Endodermal cell (in vitro differentiated cells): ENCODE data around the gene NPC2. TPM values are rescaled to one million over a fixed set of nuclear protein-coding genes. Genes with fewer than 3 reads are reported as not detected.

Experiments
- DNase-seq: peaks from one replicate; pipeline ENCODE4 v3.0.0-alpha.2; 2017
- H3K27ac ChIP-seq: 2 replicates; pipeline ENCODE4 v1.5.1; 2013; ENCODE audit warnings: mild to moderate bottlenecking, low read depth, low read length, moderate library complexity
- H3K27me3 ChIP-seq: 2 replicates; pipeline ENCODE4 v1.6.1; 2013; ENCODE audit warnings: mild to moderate bottlenecking, low read length, moderate library complexity; ENCODE audit not compliant: insufficient read depth, control insufficient read depth, poor library complexity, severe bottlenecking
- H3K36me3 ChIP-seq: 2 replicates; pipeline ENCODE4 v1.7.0; 2013; ENCODE audit warnings: mild to moderate bottlenecking, low read length, moderate library complexity; ENCODE audit not compliant: control insufficient read depth, insufficient read depth
- H3K4me1 ChIP-seq: one replicate; pipeline ENCODE4 v1.7.0; 2013; ENCODE audit warnings: low read length; ENCODE audit not compliant: control insufficient read depth, insufficient read depth
- H3K4me3 ChIP-seq: 2 replicates; pipeline ENCODE4 v1.5.1; 2013; ENCODE audit warnings: mild to moderate bottlenecking, low read length, moderate library complexity
- H3K9ac ChIP-seq: 2 replicates; pipeline ENCODE4 v1.6.1; 2013; ENCODE audit warnings: mild to moderate bottlenecking, low read length, moderate library complexity; ENCODE audit not compliant: poor library complexity, severe bottlenecking; ENCODE audit errors: extremely low read depth
- H3K9me3 ChIP-seq: 2 replicates; pipeline ENCODE4 v1.6.1; 2013; ENCODE audit warnings: mild to moderate bottlenecking, low read length, moderate library complexity; ENCODE audit not compliant: control insufficient read depth
- H3K27ac Mint-ChIP-seq: 2 replicates; pipeline ENCODE4 v1.8.0; 2020; ENCODE audit warnings: mixed read lengths
- H3K27me3 Mint-ChIP-seq: 2 replicates; pipeline ENCODE4 v1.8.0; 2021; ENCODE audit warnings: mild to moderate bottlenecking, mixed read lengths; ENCODE audit not compliant: insufficient read depth
- H3K36me3 Mint-ChIP-seq: 2 replicates; pipeline ENCODE4 v1.8.0; 2020; ENCODE audit warnings: low read depth, mixed read lengths
- H3K4me1 Mint-ChIP-seq: 2 replicates; pipeline ENCODE4 v1.8.0; 2020; ENCODE audit warnings: mixed read lengths
- H3K4me3 Mint-ChIP-seq: 2 replicates; pipeline ENCODE4 v1.8.0; 2020; ENCODE audit warnings: mild to moderate bottlenecking, moderate library complexity, mixed read lengths
- H3K9me3 Mint-ChIP-seq: 2 replicates; pipeline ENCODE4 v1.8.0; 2020; ENCODE audit warnings: mild to moderate bottlenecking, mixed read lengths
- CTCF ChIP-seq: fragments of 200-600 bp; sonication (generic); conservative IDR thresholded peaks from 2 replicates; pipeline ENCODE4 v1.5.0; 2021; ENCODE audit warnings: antibody characterized with exemption, mild to moderate bottlenecking
- WGBS, 2 experiments: methylation state at CpG; one replicate each; pipeline versions ENCODE4 v1.1.5 to v1.1.7; 2013; ENCODE audit warnings: missing lambda C conversion rate in 2 of 2, mixed read lengths in 1 of 2; ENCODE audit not compliant: insufficient coverage in 1 of 2, insufficient read length in 1 of 2; 5-methylcytosine and 5-hydroxymethylcytosine counted together
- total RNA-seq, 2 donors: library from RNA; stranded (reverse); fragmentation: NEBNext Ultra II Directional in 1 of 2; extraction: Animal tissue kit (Norgen Biotek cat#: 25700) in 1 of 2; gene quantifications; 2 replicates in 1 of 2; 3 replicates in 1 of 2; pipeline ENCODE4 v1.2.1, GENCODE V29; 2021

The NPC2 gene
- total RNA-seq, 2 donors from 2014 or later: 279 to 462 TPM

- Histone ChIP-seq H3K4me1 (no peaks in the 10 kb centered on the region), H3K9ac (no peak overlapping the region), H3K4me3 (no peak overlapping the region), H3K9me3 (no peaks in the 10 kb centered on the region), H3K27ac (no peak overlapping the region), H3K36me3 (no peaks in the 10 kb centered on the region), H3K27me3 (no peaks in the 10 kb centered on the region)
- no peak for DNase-seq
- 84 to 91% methylated on average over 7 to 10 of the region's 10 CpGs for WGBS, 2 experiments
- TF ChIP-seq CTCF: no peak
- Mint-ChIP-seq H3K27me3 (no peaks in the 10 kb centered on the region), H3K36me3 (no peaks in the 10 kb centered on the region), H3K4me1 (no peaks in the 10 kb centered on the region), H3K9me3 (no peaks in the 10 kb centered on the region), H3K27ac (no peak overlapping the region), H3K4me3 (no peak overlapping the region)
Measured at GRCh38 chr14:74535756-74536325, 42.7 kb upstream of the NPC2 start.

DNA sequence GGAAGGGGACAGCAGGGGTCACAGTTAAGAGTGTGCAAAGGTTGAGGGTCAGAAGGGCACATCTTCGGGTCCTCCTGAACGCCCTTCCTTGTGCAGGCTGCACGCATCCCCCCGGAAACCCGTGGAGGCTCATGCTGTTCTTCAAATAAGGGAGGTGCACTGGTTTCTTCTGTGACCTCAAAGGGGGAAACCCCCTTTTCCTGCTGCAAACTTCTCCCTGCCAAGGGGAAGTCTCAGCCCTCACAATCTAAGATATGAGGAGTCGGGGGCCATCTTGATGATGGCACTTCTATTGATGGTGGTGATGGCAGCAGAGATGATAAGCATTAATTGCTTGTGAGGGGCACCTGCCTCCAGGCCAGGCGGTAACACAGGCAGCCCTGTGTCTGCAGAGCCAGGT is 40.5 kb upstream of the NPC2 start:
- Mint-ChIP-seq H3K4me1 (no peaks in the 10 kb centered on the region), H3K27me3 (no peaks in the 10 kb centered on the region), H3K9me3 (no peaks in the 10 kb centered on the region), H3K4me3 (no peak overlapping the region), H3K27ac (no peak overlapping the region), H3K36me3 (no peaks in the 10 kb centered on the region)
- no peak for DNase-seq
- Histone ChIP-seq H3K27me3 (no peaks in the 10 kb centered on the region), H3K36me3 (no peaks in the 10 kb centered on the region), H3K9me3 (no peaks in the 10 kb centered on the region), H3K4me1 (no peaks in the 10 kb centered on the region), H3K9ac (no peak overlapping the region), H3K27ac (no peak overlapping the region), H3K4me3 (no peak overlapping the region)
- 90 to 93% methylated on average over 6 to 7 of the region's 7 CpGs for WGBS, 2 experiments
- TF ChIP-seq CTCF: no peak

- no peak for TF ChIP-seq CTCF
- Histone ChIP-seq H3K36me3 (no peaks in the 10 kb centered on the region), H3K9ac (no peak overlapping the region), H3K4me1 (no peaks in the 10 kb centered on the region), H3K27ac (no peak overlapping the region), H3K27me3 (no peaks in the 10 kb centered on the region), H3K9me3 (no peaks in the 10 kb centered on the region), H3K4me3 (no peak overlapping the region)
- H3K4me3 Mint-ChIP-seq: no peak overlapping the region
- H3K27me3 Mint-ChIP-seq: no peaks in the 10 kb centered on the region
- peaks cover 1% of the 10 kb centered on the region for H3K4me1 Mint-ChIP-seq
- DNase-seq: no peak
- WGBS, 2 experiments: 90 to 95% methylated on average over 9 to 10 of the region's 10 CpGs
- H3K9me3 Mint-ChIP-seq: no peaks in the 10 kb centered on the region
- H3K27ac Mint-ChIP-seq: no peak overlapping the region
- H3K36me3 Mint-ChIP-seq: no peaks in the 10 kb centered on the region
Measured at GRCh38 chr14:74532246-74532645, 39.1 kb upstream of the NPC2 start.
